Measurements from ENCODE around the gene GAB2. TPM values are rescaled to one million over a fixed set of nuclear protein-coding genes. Genes with fewer than 3 reads are reported as not detected.

The GAB2 gene
- total RNA-seq, 1 donor from 2014 or later, result 10.9 TPM

- Mint-ChIP-seq H3K4me3 (ENCODE audit: unreplicated experiment) (no peak overlapping the region), H3K4me1 (ENCODE audit: low read depth) (peaks cover 6% of the 10 kb centered on the region), H3K9me3 (ENCODE audit: low read depth) (peaks cover 11% of the 10 kb centered on the region), H3K27me3 (ENCODE audit: low read depth) (no peaks in the 10 kb centered on the region), H3K36me3 (ENCODE audit: low read depth) (peaks cover 5% of the 10 kb centered on the region), H3K27ac (ENCODE audit: unreplicated experiment) (no peak overlapping the region)
- no peak for TF ChIP-seq CTCF (IDR thresholded peaks at IDR 0.05)
- DNase-seq (ENCODE audit: low spot score), result no peak
These were observed 78.1 kb downstream of the GAB2 start for GRCh38 chr11:78339483-78339882.

DNA sequence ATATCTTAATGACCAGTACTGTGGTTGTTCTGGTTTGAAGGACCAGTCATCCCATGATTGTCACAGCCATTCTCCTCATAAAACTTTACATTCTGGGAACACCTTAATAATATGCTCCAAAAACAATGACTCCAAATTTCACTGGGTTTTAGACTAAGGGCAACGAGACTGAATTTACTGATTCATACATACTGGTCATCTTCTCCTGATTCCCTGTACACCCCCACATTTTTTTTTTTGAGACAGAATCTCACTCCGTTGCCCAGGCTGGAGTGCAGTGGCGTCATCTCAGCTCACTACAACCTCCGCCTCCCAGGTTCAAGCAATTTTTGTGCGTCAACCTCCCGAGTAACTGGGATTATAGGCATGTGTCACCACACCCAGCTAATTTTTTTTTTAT lies 78.9 kb downstream of the GAB2 start:
- peaks cover 6% of the 10 kb centered on the region for H3K4me1 Mint-ChIP-seq (ENCODE audit: low read depth)
- no peaks in the 10 kb centered on the region for H3K27me3 Mint-ChIP-seq (ENCODE audit: low read depth)
- no peak for DNase-seq (ENCODE audit: low spot score)
- H3K36me3 Mint-ChIP-seq (ENCODE audit: low read depth), result peaks cover 5% of the 10 kb centered on the region
- H3K27ac Mint-ChIP-seq (ENCODE audit: unreplicated experiment), result no peak overlapping the region
- H3K4me3 Mint-ChIP-seq (ENCODE audit: unreplicated experiment), result no peak overlapping the region
- TF ChIP-seq CTCF (IDR thresholded peaks at IDR 0.05), result no peak
- H3K9me3 Mint-ChIP-seq (ENCODE audit: low read depth), result peaks cover 11% of the 10 kb centered on the region

GRCh38 chr11:78338138-78338537 lies 79.5 kb downstream of the GAB2 start:
- Mint-ChIP-seq H3K9me3 (ENCODE audit: low read depth) (peaks cover 11% of the 10 kb centered on the region), H3K4me1 (ENCODE audit: low read depth) (peaks cover 6% of the 10 kb centered on the region), H3K36me3 (ENCODE audit: low read depth) (peaks cover 5% of the 10 kb centered on the region), H3K27me3 (ENCODE audit: low read depth) (no peaks in the 10 kb centered on the region), H3K27ac (ENCODE audit: unreplicated experiment) (no peak overlapping the region), H3K4me3 (ENCODE audit: unreplicated experiment) (no peak overlapping the region)
- no peak for DNase-seq (ENCODE audit: low spot score)
- no peak for TF ChIP-seq CTCF (IDR thresholded peaks at IDR 0.05)

- no peak for DNase-seq (ENCODE audit: low spot score)
- Mint-ChIP-seq H3K36me3 (ENCODE audit: low read depth) (peaks cover 5% of the 10 kb centered on the region), H3K4me1 (ENCODE audit: low read depth) (peaks cover 10% of the 10 kb centered on the region), H3K27me3 (ENCODE audit: low read depth) (no peaks in the 10 kb centered on the region), H3K4me3 (ENCODE audit: unreplicated experiment) (no peak overlapping the region), H3K27ac (ENCODE audit: unreplicated experiment) (no peak overlapping the region), H3K9me3 (ENCODE audit: low read depth) (peaks cover 11% of the 10 kb centered on the region)
- no peak for TF ChIP-seq CTCF (IDR thresholded peaks at IDR 0.05)
These were observed 80.1 kb downstream of the GAB2 start for GRCh38 chr11:78337554-78337924.

- H3K27me3 Mint-ChIP-seq (ENCODE audit: low read depth), result no peaks in the 10 kb centered on the region
- no peak for DNase-seq (ENCODE audit: low spot score)
- peaks cover 5% of the 10 kb centered on the region for H3K36me3 Mint-ChIP-seq (ENCODE audit: low read depth)
- H3K4me1 Mint-ChIP-seq (ENCODE audit: low read depth), result peaks cover 15% of the 10 kb centered on the region
- TF ChIP-seq CTCF (IDR thresholded peaks at IDR 0.05), result no peak
- no peak overlapping the region for H3K4me3 Mint-ChIP-seq (ENCODE audit: unreplicated experiment)
- no peak overlapping the region for H3K27ac Mint-ChIP-seq (ENCODE audit: unreplicated experiment)
- peaks cover 11% of the 10 kb centered on the region for H3K9me3 Mint-ChIP-seq (ENCODE audit: low read depth)
These were observed 80.6 kb downstream of the GAB2 start for GRCh38 chr11:78336877-78337553.

Data from chondrocyte (in vitro differentiated cells).